ENCODE data around the gene ERCC8. TPM values are rescaled to one million over a fixed set of nuclear protein-coding genes. Genes with fewer than 3 reads are reported as not detected.

The ERCC8 gene
- total RNA-seq, 1 donor from 2014 or later: 24.0 TPM

DNA sequence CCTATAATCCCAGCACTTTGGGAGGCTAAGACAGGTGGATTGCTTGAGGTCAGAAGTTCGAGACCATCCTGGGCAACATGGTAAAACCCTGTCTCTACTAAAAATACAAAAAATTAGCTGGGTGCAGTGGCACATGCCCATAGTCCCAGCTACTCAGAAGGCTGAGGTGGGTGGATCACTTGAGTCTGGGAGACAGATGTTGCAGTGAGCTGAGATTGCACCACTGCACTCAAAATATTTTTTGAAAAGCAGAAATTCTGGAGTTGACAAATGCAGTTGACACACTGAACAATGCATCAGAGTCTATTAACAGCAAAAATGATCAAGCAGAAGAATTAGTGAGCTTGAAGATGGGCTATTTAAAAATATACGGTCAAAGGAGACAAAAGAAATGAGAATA, 35.6 kb upstream of the ERCC8 start:
- Mint-ChIP-seq H3K4me3 (no peak overlapping the region), H3K27me3 (ENCODE audit: low read depth) (no peaks in the 10 kb centered on the region)

DNA sequence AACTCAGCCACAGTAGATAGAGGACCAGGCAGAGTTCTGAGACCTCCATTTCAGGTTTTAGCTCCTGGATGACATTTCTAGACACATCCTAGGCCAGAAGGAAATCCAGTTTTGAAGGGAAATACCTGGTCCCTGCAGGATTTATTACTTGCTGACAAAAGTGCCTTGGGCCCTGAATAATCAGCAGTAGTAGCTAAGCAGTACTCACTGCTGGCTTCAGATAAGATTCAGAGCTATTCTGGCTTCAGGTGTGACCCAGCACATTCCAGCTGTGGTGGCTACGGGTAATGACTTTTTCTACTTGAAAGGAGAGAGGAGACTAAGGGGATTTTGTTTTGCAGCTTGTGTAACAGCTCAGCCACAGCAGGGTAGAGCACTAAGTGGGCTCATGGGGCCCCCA, 34.1 kb upstream of the ERCC8 start:
- Mint-ChIP-seq H3K4me3 (no peak overlapping the region), H3K9me3 (peaks cover 6% of the 10 kb centered on the region), H3K27ac (ENCODE audit: unreplicated experiment) (no peak overlapping the region)

More for the DNA sequence above, 35.6 kb upstream of the ERCC8 start:
- Mint-ChIP-seq H3K36me3 (ENCODE audit: low read depth) (peaks cover 21% of the 10 kb centered on the region), H3K27ac (ENCODE audit: unreplicated experiment) (no peak overlapping the region), H3K9me3 (peaks cover 9% of the 10 kb centered on the region), H3K4me1 (no peaks in the 10 kb centered on the region)
- DNase-seq (ENCODE audit: low read depth, low spot score): no peak
- TF ChIP-seq, protein P1, sequence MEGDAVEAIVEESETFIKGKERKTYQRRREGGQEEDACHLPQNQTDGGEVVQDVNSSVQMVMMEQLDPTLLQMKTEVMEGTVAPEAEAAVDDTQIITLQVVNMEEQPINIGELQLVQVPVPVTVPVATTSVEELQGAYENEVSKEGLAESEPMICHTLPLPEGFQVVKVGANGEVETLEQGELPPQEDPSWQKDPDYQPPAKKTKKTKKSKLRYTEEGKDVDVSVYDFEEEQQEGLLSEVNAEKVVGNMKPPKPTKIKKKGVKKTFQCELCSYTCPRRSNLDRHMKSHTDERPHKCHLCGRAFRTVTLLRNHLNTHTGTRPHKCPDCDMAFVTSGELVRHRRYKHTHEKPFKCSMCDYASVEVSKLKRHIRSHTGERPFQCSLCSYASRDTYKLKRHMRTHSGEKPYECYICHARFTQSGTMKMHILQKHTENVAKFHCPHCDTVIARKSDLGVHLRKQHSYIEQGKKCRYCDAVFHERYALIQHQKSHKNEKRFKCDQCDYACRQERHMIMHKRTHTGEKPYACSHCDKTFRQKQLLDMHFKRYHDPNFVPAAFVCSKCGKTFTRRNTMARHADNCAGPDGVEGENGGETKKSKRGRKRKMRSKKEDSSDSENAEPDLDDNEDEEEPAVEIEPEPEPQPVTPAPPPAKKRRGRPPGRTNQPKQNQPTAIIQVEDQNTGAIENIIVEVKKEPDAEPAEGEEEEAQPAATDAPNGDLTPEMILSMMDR (conservative IDR thresholded peaks at IDR 0.05): no peak

DNA sequence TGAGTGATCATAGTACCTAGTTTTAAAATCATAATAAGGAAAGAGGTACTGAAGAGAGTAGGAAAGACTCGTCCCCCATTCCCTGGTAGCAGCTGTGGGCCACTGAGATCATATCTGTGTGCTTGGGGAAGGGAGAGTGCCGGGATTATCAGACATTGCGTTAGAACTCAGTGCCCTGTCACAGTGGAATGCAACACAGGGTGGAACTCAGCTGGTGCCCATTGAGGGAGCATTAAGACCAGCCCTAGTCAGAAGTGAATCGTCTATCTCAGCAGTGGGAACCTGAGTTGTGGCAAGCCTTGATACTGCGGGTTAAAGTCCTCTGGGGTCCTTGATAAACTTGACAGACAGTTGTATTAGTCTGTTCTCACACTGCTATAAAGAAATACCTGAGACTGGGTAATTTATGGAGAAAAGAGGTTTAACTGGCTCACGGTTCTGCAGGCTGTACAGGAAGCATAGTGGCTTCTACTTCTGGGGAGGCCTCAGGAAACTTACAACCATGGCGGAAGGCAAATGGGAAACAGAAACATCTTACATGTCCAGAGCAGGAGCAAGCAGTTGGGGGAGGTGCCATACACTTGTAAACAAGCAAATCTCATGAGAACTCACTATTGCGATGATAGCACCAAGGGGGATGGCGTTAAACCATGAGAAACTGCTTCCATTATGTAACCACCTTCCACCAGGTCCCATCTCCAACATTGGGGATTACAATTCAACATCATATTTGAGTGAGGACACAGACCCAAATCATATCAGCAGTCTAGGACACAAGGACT, 33.3 kb upstream of the ERCC8 start:
- no peak overlapping the region for H3K27ac Mint-ChIP-seq (ENCODE audit: unreplicated experiment)
- no peak overlapping the region for H3K4me3 Mint-ChIP-seq
- no peak for DNase-seq (ENCODE audit: low read depth, low spot score)

More for the DNA sequence above, 34.1 kb upstream of the ERCC8 start:
- TF ChIP-seq, protein P1 (conservative IDR thresholded peaks at IDR 0.05): no peak
- DNase-seq (ENCODE audit: low read depth, low spot score): no peak
- Mint-ChIP-seq H3K36me3 (ENCODE audit: low read depth) (peaks cover 20% of the 10 kb centered on the region), H3K4me1 (no peaks in the 10 kb centered on the region), H3K27me3 (ENCODE audit: low read depth) (no peaks in the 10 kb centered on the region)

DNA sequence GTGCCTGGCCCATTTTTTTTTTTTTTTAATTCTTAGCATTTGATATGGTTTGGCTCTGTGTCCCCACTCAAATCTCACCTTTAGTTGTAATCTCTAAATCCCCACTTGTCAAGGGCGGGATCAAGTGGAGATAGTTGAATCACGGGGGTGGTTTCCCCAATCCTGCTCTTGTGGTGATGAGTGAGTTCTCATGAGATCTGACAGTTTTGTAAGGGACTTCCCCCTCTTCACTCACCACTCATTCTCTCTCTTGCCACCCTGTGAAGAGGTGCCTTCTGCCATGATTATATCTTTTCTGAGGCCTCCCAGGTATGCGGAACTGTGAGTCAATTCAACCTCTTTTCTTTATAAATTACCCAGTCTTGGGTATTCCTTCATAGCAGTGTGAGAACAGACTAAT, 27.4 kb upstream of the ERCC8 start:
- no peak for DNase-seq (ENCODE audit: low read depth, low spot score)
- Mint-ChIP-seq H3K9me3 (peaks cover 19% of the 10 kb centered on the region), H3K4me1 (no peaks in the 10 kb centered on the region), H3K27me3 (ENCODE audit: low read depth) (no peaks in the 10 kb centered on the region), H3K36me3 (ENCODE audit: low read depth) (peaks cover 27% of the 10 kb centered on the region), H3K4me3 (no peak overlapping the region), H3K27ac (ENCODE audit: unreplicated experiment) (no peak overlapping the region)
- TF ChIP-seq, protein P1 (conservative IDR thresholded peaks at IDR 0.05): no peak

More for the DNA sequence above, 33.3 kb upstream of the ERCC8 start:
- H3K4me1 Mint-ChIP-seq: no peaks in the 10 kb centered on the region
- TF ChIP-seq, protein P1 (conservative IDR thresholded peaks at IDR 0.05): no peak
- peaks cover 6% of the 10 kb centered on the region for H3K9me3 Mint-ChIP-seq
- H3K27me3 Mint-ChIP-seq (ENCODE audit: low read depth): no peaks in the 10 kb centered on the region
- H3K36me3 Mint-ChIP-seq (ENCODE audit: low read depth): peaks cover 20% of the 10 kb centered on the region

DNA sequence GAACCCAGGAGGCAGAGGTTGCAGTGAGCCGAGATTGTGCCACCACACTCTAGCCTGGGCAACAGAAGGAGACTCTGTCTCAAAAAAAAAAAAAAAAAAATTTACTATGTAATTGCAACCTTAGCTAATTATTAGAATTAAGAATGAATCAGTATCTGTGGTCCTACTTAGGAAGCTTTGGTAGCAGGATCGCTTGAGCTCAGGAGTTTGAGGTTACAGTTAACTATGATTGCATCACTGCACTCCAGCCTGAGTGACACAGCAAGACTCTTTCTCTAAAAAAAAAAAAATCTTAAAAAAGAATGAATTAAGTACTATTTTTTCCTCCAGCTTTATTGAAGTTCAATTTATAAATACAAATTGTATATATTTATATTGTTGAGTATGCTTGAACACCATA, 16.8 kb upstream of the ERCC8 start:
- peaks cover 4% of the 10 kb centered on the region for H3K36me3 Mint-ChIP-seq (ENCODE audit: low read depth)
- TF ChIP-seq, protein P1 (conservative IDR thresholded peaks at IDR 0.05): no peak
- no peaks in the 10 kb centered on the region for H3K27me3 Mint-ChIP-seq (ENCODE audit: low read depth)
- H3K4me1 Mint-ChIP-seq: no peaks in the 10 kb centered on the region
- H3K9me3 Mint-ChIP-seq: peaks cover 4% of the 10 kb centered on the region
- no peak overlapping the region for H3K4me3 Mint-ChIP-seq
- DNase-seq (ENCODE audit: low read depth, low spot score): no peak
- H3K27ac Mint-ChIP-seq (ENCODE audit: unreplicated experiment): no peak overlapping the region

Data from neural crest cell (in vitro differentiated cells).